ENCODE measurements around the gene FBXL7.

The FBXL7 gene

GRCh38 chr5:15615859-15616258, 115.9 kb downstream of the FBXL7 start:
- no peak for DNase-seq (ENCODE audit: low spot score)

- no peak for DNase-seq (ENCODE audit: low spot score)
Observed at GRCh38 chr5:15618938-15619337, 119.0 kb downstream of the FBXL7 start.

- DNase-seq (ENCODE audit: low spot score) = no peak
Observed at GRCh38 chr5:15620501-15620900, 120.5 kb downstream of the FBXL7 start.

GRCh38 chr5:15621094-15621493, 121.1 kb downstream of the FBXL7 start:
- no peak for DNase-seq (ENCODE audit: low spot score)

GRCh38 chr5:15623794-15624193, 123.8 kb downstream of the FBXL7 start:
- DNase-seq (ENCODE audit: low spot score) = no peak

- no peak for DNase-seq (ENCODE audit: low spot score)
Observed at GRCh38 chr5:15627109-15627508, 127.1 kb downstream of the FBXL7 start.

GRCh38 chr5:15627647-15628046, 127.7 kb downstream of the FBXL7 start:
- no peak for DNase-seq (ENCODE audit: low spot score)

GRCh38 chr5:15630441-15630840, 130.5 kb downstream of the FBXL7 start:
- DNase-seq (ENCODE audit: low spot score) = no peak

- DNase-seq (ENCODE audit: low spot score) = no peak
Observed at GRCh38 chr5:15634591-15635288, 134.8 kb downstream of the FBXL7 start.

- no peak for DNase-seq (ENCODE audit: low spot score)
Observed at GRCh38 chr5:15635289-15635616, 135.3 kb downstream of the FBXL7 start.

- DNase-seq (ENCODE audit: low spot score) = no peak
Observed at GRCh38 chr5:15637345-15637744, 137.4 kb downstream of the FBXL7 start.

- no peak for DNase-seq (ENCODE audit: low spot score)
Observed at GRCh38 chr5:15637886-15638285, 137.9 kb downstream of the FBXL7 start.

GRCh38 chr5:15638296-15638695, 138.3 kb downstream of the FBXL7 start:
- DNase-seq (ENCODE audit: low spot score) = no peak

- DNase-seq (ENCODE audit: low spot score) = no peak
Observed at GRCh38 chr5:15639288-15639687, 139.3 kb downstream of the FBXL7 start.

GRCh38 chr5:15640116-15640515, 140.1 kb downstream of the FBXL7 start:
- DNase-seq (ENCODE audit: low spot score) = no peak

GRCh38 chr5:15643731-15644130, 143.8 kb downstream of the FBXL7 start:
- DNase-seq (ENCODE audit: low spot score) = no peak

- DNase-seq (ENCODE audit: low spot score) = no peak
Observed at GRCh38 chr5:15645381-15646160, 145.6 kb downstream of the FBXL7 start.

- no peak for DNase-seq (ENCODE audit: low spot score)
Observed at GRCh38 chr5:15646371-15646770, 146.4 kb downstream of the FBXL7 start.

- DNase-seq (ENCODE audit: low spot score) = no peak
Observed at GRCh38 chr5:15647251-15647650, 147.3 kb downstream of the FBXL7 start.

GRCh38 chr5:15650266-15650665, 150.3 kb downstream of the FBXL7 start:
- no peak for DNase-seq (ENCODE audit: low spot score)

GRCh38 chr5:15654779-15655178, 154.8 kb downstream of the FBXL7 start:
- no peak for DNase-seq (ENCODE audit: low spot score)

- DNase-seq (ENCODE audit: low spot score) = no peak
Observed at GRCh38 chr5:15655683-15656082, 155.7 kb downstream of the FBXL7 start.

- no peak for DNase-seq (ENCODE audit: low spot score)
Observed at GRCh38 chr5:15664961-15665360, 165.0 kb downstream of the FBXL7 start.

GRCh38 chr5:15669826-15670225, 169.8 kb downstream of the FBXL7 start:
- DNase-seq (ENCODE audit: low spot score) = no peak

All from ecto neural progenitor cell (in vitro differentiated cells).